ENCODE data around the gene PWP2.

PWP2 gene

DNA sequence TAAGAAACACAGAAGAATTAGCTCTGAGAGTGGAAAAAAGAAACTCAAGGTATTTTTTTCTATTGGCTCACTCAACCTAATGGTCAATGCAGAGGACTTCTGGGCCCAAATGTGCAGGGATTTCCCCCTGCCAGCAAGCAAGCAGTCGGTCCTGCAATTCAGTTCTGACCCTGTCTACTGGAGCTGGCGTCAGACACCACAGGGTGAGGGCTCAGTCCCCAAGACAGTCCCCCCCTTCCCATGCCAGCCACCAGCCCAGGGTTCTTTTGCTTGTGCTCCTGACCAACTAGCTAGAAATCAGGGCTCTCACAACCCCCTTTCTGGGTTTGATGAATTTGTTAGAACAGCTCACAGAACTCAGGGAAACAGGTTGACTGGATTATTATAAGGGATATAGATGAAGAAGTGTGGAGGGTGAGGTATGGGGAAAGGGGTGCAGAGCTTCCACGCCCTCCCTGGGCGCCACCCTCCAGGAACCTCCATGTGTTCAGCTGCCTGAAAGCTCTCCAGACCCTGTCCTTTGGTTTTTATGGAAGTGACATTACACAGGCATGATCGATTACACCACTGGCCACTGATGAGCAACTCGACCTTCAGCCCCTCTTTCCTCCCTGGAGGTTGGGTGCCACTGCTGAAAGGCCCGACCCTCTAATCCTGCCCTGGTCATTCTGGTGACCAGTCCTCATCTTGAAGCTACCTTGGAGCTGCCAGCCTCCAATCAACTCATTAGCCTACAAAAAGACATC, 22.5 kb upstream of the PWP2 start:
- Histone ChIP-seq H3K36me3 (ENCODE audit: insufficient read depth) (peaks cover 7% of the 10 kb centered on the region; the same call in 1 of the 2 replicates), H4K20me1 (ENCODE audit: insufficient read depth) (no peaks in the 10 kb centered on the region), H3K27me3 (ENCODE audit: insufficient read depth, low read depth) (no peaks in the 10 kb centered on the region), H3K9ac (no peak overlapping the region), H3K4me1 (ENCODE audit: low read depth, poor library complexity, severe bottlenecking) (no peaks in the 10 kb centered on the region), H3K4me3 (IDR thresholded peaks at IDR 0.05; ENCODE audit: insufficient read depth, low read depth, low read length) (no peak overlapping the region), H3K79me2 (ENCODE audit: insufficient read depth, low read depth) (no peaks in the 10 kb centered on the region), H3K4me2 (no peak overlapping the region), H3K27ac (no peak overlapping the region), H2AFZ (ENCODE audit: low read depth) (no peak overlapping the region)
- TF ChIP-seq, protein P1, sequence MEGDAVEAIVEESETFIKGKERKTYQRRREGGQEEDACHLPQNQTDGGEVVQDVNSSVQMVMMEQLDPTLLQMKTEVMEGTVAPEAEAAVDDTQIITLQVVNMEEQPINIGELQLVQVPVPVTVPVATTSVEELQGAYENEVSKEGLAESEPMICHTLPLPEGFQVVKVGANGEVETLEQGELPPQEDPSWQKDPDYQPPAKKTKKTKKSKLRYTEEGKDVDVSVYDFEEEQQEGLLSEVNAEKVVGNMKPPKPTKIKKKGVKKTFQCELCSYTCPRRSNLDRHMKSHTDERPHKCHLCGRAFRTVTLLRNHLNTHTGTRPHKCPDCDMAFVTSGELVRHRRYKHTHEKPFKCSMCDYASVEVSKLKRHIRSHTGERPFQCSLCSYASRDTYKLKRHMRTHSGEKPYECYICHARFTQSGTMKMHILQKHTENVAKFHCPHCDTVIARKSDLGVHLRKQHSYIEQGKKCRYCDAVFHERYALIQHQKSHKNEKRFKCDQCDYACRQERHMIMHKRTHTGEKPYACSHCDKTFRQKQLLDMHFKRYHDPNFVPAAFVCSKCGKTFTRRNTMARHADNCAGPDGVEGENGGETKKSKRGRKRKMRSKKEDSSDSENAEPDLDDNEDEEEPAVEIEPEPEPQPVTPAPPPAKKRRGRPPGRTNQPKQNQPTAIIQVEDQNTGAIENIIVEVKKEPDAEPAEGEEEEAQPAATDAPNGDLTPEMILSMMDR (conservative IDR thresholded peaks at IDR 0.05; ENCODE audit: low read depth, low read length) = no peak

DNA sequence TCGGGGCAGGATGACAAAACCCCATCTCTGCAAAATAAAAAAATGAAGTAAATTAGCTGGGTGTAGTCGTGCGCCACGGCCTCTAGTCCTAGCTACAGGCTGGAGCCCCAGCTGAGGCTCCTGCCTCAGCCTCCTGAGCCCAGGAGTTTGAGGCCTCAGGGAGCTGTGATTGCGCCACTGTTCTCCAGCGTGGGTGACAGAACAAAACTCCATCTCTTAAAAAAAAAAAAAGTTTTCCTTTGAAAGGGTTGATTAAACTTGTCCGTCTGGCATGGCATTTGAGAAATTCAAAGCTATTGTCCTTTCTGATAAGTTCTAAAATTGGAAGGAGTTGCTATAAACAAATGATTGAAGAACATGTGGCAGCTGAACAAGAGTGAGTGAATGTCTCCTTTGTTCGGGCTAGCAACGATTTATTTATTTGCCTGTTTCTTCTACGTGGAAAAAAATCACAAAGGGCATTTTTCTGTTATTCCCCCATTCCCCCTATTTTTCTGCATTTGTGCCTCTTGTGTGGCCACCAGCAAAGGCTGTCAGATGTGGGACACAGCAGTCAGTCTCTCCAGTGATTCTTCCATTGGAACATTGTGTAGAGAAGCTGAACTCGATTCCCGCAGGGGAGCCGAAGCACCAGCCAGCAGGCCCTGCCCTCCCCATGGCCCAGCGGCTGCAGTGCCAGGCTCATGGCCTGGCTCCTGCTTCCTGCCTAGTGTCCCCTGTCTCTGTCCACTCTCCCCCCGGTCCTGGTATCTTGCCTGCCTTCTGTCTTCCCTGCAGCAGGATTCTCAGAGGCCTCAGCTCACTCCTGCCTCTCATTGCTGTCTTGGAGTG, 21.5 kb upstream of the PWP2 start:
- TF ChIP-seq, protein P1 (conservative IDR thresholded peaks at IDR 0.05; ENCODE audit: low read depth, low read length) = no peak
- H3K9ac ChIP-seq = no peak overlapping the region
- no peaks in the 10 kb centered on the region for H3K4me1 ChIP-seq (ENCODE audit: low read depth, poor library complexity, severe bottlenecking)

DNA sequence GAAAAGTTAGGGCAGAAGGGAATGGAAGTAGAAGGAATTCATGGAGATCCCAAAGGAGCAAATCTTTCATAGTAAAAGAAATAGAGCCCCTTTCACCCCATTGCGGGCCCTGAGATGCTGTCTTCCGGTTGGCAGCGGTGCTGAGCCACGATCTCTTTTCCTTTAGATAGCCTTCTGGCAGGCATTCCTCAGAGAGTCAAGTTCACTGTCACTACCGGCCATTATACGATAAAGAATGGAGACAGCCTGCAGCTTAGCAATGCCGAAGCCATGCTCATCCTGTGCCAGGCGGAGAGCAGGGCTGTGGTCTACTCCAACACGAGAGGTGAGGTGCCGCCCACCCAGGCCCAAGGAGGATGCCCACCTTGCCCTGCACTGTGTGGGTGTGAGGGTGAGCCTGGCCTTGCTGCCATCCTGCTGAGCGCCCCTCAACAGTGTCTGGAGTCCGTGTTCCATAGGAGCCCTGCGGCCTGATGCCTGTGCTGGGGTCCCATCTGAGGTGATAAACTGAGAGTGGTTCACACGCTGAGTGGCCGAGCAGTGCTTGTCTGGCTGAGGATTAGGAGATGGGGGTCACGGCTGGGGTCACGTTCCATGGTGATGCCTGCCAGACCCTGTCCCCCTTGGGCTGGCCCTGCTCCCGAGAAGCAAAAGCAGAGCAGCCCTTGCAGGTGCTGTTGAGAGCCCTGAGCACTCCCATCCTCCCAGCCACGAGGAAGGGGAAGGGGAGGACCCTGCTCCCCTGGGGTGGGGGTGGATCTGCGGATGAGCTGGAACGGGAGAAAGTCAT, 20.4 kb upstream of the PWP2 start:
- Histone ChIP-seq H3K4me1 (ENCODE audit: low read depth, poor library complexity, severe bottlenecking) (no peaks in the 10 kb centered on the region), H3K27ac (no peak overlapping the region), H3K79me2 (ENCODE audit: insufficient read depth, low read depth) (no peaks in the 10 kb centered on the region), H2AFZ (ENCODE audit: low read depth) (no peak overlapping the region), H4K20me1 (ENCODE audit: insufficient read depth) (no peaks in the 10 kb centered on the region), H3K4me2 (no peak overlapping the region), H3K27me3 (ENCODE audit: insufficient read depth, low read depth) (no peaks in the 10 kb centered on the region), H3K36me3 (ENCODE audit: insufficient read depth) (peaks cover 12% of the 10 kb centered on the region; the same call in 1 of the 2 replicates), H3K4me3 (IDR thresholded peaks at IDR 0.05; ENCODE audit: insufficient read depth, low read depth, low read length) (no peak overlapping the region), H3K9ac (no peak overlapping the region)
- TF ChIP-seq, protein P1 (conservative IDR thresholded peaks at IDR 0.05; ENCODE audit: low read depth, low read length) = no peak

More for the DNA sequence above, 21.5 kb upstream of the PWP2 start:
- no peaks in the 10 kb centered on the region for H4K20me1 ChIP-seq (ENCODE audit: insufficient read depth)
- no peak overlapping the region for H3K27ac ChIP-seq
- no peak overlapping the region for H2AFZ ChIP-seq (ENCODE audit: low read depth)
- peaks cover 12% of the 10 kb centered on the region; the same call in 1 of the 2 replicates for H3K36me3 ChIP-seq (ENCODE audit: insufficient read depth)
- H3K4me3 ChIP-seq (IDR thresholded peaks at IDR 0.05; ENCODE audit: insufficient read depth, low read depth, low read length) = no peak overlapping the region
- no peaks in the 10 kb centered on the region for H3K79me2 ChIP-seq (ENCODE audit: insufficient read depth, low read depth)
- H3K27me3 ChIP-seq (ENCODE audit: insufficient read depth, low read depth) = no peaks in the 10 kb centered on the region
- no peak overlapping the region for H3K4me2 ChIP-seq
